H1 (cell line): ENCODE results near the gene LTBP3. TPM values are rescaled to one million over a fixed set of nuclear protein-coding genes. Genes with fewer than 3 reads are reported as not detected.

Experiments used
- GTF2F1 ChIP-seq: IDR thresholded peaks from 2 replicates; pipeline ENCODE4 v1.6.1; 2012; ENCODE audit warnings: low read depth, low read length, improper control_type of control experiment, borderline replicate concordance
- HDAC2 ChIP-seq, 2 experiments: fragments of 300-600 bp in 1 of 2; sonication (generic) in 1 of 2; IDR thresholded peaks; 2 replicates each; pipeline ENCODE4 v1.6.1; 2011 to 2012; ENCODE audit warnings: low read depth in 2 of 2, low read length in 2 of 2, mild to moderate bottlenecking in 2 of 2, moderate library complexity in 2 of 2, borderline replicate concordance in 1 of 2, inconsistent platforms in 1 of 2
- KDM1A ChIP-seq: fragments of 200-600, 300-600 bp; sonication (generic); IDR thresholded peaks from 2 replicates; pipeline ENCODE4 v1.7.1; 2016; ENCODE audit warnings: mild to moderate bottlenecking, low read length, borderline replicate concordance
- polyA plus RNA-seq, 7 experiments: library from polyadenylated mRNA; depleted of rRNA in 3 of 7; stranded (reverse) in 5 of 7; unstranded in 2 of 7; fragments of >200 nt in 5 of 7; fragments of 200-250 nt in 2 of 7; gene quantifications; 1 replicate in 5 of 7; 2 replicates in 1 of 7; 4 replicates in 1 of 7; pipeline versions ENCODE4 v1.2.1 to v1.2.3, GENCODE V29; 2011 to 2013; ENCODE audit warnings: missing spikeins in 2 of 7, mixed read lengths in 2 of 7
- total RNA-seq: library from RNA; stranded (reverse); fragmentation: NEBNext Ultra II Directional; extraction: Animal tissue kit (Norgen Biotek cat#: 25700); gene quantifications from 2 replicates; pipeline ENCODE4 v1.2.1, GENCODE V29; 2021
- TF ChIP-seq, protein P1 (sequence below): IDR thresholded peaks from 2 replicates; pipeline ENCODE4 v1.6.1; 2011; ENCODE audit warnings: low read depth, mild to moderate bottlenecking, low read length; ENCODE audit not compliant: insufficient read depth
- TF ChIP-seq, protein P2 (sequence below): IDR thresholded peaks from 2 replicates; pipeline ENCODE4 v1.6.1; 2012; ENCODE audit warnings: low read length, inconsistent platforms
- TF ChIP-seq, protein P3 (sequence below): fragments of 300-600 bp; sonication (generic); IDR thresholded peaks from 2 replicates; pipeline ENCODE4 v1.7.1; 2012; ENCODE audit warnings: low read length, moderate library complexity, mild to moderate bottlenecking, inconsistent platforms; ENCODE audit not compliant: insufficient replicate concordance

LTBP3 gene
- total and polyA plus RNA-seq, 2 of the 8 experiments (the other 6 are each of a cell fraction or from before 2014, with no cell fraction given): 12.8 to 17.8 TPM

DNA sequence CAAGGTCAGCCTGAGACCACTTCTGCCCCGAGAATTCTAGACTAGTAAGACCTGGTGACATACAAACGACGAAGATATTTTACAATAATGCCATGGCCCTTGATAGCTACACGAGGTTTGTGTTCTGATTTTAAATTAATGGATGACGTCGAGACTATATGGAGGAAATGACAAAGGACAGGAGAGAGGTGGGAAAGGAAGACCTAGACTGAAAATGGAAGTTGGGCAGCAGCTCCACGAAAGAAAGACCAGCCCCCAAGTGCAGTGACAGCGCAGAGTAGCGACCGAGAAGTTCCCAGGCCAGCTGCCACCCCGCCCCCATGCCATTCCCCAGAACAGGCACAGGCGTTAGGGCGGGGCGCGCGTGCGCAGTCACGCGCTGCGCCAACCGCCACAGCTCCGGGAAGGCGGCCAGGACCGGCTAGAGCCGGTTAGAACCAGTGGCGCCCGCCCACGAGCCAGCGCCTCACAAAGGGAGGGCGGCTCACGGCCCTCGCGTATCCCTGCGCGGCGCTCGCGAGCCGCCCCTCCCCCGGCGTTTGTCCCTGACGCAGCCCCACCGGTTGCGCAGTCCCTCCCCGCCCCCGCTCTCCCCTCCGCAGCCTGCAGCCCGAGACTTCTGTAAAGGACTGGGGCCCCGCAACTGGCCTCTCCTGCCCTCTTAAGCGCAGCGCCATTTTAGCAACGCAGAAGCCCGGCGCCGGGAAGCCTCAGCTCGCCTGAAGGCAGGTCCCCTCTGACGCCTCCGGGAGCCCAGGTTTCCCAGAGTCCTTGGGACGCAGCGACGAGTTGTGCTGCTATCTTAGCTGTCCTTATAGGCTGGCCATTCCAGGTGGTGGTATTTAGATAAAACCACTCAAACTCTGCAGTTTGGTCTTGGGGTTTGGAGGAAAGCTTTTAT lies 60.8 kb downstream of the LTBP3 start (continued):
- TF ChIP-seq GTF2F1 (peak; percentile 69; the same call in 1 of the 2 replicates), KDM1A (no peak), HDAC2 (IDR thresholded peaks at IDR 0.05; ENCODE audit: borderline replicate concordance in 1 of 2, low read depth in 2 of 2, low read length in 2 of 2) (no peak)
- TF ChIP-seq, protein P1, sequence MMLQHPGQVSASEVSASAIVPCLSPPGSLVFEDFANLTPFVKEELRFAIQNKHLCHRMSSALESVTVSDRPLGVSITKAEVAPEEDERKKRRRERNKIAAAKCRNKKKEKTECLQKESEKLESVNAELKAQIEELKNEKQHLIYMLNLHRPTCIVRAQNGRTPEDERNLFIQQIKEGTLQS: no peak
- TF ChIP-seq, protein P2, sequence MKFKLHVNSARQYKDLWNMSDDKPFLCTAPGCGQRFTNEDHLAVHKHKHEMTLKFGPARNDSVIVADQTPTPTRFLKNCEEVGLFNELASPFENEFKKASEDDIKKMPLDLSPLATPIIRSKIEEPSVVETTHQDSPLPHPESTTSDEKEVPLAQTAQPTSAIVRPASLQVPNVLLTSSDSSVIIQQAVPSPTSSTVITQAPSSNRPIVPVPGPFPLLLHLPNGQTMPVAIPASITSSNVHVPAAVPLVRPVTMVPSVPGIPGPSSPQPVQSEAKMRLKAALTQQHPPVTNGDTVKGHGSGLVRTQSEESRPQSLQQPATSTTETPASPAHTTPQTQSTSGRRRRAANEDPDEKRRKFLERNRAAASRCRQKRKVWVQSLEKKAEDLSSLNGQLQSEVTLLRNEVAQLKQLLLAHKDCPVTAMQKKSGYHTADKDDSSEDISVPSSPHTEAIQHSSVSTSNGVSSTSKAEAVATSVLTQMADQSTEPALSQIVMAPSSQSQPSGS: no peak
- TF ChIP-seq, protein P3, sequence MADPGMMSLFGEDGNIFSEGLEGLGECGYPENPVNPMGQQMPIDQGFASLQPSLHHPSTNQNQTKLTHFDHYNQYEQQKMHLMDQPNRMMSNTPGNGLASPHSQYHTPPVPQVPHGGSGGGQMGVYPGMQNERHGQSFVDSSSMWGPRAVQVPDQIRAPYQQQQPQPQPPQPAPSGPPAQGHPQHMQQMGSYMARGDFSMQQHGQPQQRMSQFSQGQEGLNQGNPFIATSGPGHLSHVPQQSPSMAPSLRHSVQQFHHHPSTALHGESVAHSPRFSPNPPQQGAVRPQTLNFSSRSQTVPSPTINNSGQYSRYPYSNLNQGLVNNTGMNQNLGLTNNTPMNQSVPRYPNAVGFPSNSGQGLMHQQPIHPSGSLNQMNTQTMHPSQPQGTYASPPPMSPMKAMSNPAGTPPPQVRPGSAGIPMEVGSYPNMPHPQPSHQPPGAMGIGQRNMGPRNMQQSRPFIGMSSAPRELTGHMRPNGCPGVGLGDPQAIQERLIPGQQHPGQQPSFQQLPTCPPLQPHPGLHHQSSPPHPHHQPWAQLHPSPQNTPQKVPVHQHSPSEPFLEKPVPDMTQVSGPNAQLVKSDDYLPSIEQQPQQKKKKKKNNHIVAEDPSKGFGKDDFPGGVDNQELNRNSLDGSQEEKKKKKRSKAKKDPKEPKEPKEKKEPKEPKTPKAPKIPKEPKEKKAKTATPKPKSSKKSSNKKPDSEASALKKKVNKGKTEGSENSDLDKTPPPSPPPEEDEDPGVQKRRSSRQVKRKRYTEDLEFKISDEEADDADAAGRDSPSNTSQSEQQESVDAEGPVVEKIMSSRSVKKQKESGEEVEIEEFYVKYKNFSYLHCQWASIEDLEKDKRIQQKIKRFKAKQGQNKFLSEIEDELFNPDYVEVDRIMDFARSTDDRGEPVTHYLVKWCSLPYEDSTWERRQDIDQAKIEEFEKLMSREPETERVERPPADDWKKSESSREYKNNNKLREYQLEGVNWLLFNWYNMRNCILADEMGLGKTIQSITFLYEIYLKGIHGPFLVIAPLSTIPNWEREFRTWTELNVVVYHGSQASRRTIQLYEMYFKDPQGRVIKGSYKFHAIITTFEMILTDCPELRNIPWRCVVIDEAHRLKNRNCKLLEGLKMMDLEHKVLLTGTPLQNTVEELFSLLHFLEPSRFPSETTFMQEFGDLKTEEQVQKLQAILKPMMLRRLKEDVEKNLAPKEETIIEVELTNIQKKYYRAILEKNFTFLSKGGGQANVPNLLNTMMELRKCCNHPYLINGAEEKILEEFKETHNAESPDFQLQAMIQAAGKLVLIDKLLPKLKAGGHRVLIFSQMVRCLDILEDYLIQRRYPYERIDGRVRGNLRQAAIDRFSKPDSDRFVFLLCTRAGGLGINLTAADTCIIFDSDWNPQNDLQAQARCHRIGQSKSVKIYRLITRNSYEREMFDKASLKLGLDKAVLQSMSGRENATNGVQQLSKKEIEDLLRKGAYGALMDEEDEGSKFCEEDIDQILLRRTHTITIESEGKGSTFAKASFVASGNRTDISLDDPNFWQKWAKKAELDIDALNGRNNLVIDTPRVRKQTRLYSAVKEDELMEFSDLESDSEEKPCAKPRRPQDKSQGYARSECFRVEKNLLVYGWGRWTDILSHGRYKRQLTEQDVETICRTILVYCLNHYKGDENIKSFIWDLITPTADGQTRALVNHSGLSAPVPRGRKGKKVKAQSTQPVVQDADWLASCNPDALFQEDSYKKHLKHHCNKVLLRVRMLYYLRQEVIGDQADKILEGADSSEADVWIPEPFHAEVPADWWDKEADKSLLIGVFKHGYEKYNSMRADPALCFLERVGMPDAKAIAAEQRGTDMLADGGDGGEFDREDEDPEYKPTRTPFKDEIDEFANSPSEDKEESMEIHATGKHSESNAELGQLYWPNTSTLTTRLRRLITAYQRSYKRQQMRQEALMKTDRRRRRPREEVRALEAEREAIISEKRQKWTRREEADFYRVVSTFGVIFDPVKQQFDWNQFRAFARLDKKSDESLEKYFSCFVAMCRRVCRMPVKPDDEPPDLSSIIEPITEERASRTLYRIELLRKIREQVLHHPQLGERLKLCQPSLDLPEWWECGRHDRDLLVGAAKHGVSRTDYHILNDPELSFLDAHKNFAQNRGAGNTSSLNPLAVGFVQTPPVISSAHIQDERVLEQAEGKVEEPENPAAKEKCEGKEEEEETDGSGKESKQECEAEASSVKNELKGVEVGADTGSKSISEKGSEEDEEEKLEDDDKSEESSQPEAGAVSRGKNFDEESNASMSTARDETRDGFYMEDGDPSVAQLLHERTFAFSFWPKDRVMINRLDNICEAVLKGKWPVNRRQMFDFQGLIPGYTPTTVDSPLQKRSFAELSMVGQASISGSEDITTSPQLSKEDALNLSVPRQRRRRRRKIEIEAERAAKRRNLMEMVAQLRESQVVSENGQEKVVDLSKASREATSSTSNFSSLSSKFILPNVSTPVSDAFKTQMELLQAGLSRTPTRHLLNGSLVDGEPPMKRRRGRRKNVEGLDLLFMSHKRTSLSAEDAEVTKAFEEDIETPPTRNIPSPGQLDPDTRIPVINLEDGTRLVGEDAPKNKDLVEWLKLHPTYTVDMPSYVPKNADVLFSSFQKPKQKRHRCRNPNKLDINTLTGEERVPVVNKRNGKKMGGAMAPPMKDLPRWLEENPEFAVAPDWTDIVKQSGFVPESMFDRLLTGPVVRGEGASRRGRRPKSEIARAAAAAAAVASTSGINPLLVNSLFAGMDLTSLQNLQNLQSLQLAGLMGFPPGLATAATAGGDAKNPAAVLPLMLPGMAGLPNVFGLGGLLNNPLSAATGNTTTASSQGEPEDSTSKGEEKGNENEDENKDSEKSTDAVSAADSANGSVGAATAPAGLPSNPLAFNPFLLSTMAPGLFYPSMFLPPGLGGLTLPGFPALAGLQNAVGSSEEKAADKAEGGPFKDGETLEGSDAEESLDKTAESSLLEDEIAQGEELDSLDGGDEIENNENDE: no peak
